Measurements from ENCODE around the gene GUCY2C.

The GUCY2C gene

GRCh38 chr12:14567351-14568162 is 128.8 kb downstream of the GUCY2C start, which contains the start of gene PLBD1:
Gene PLBD1, minus strand, starts transcription at chr12:14567883. Its CDS starts 187 bp downstream, at chr12:14567696.
- DNase-seq: no peak

GRCh38 chr12:14564336-14564959 is 132.0 kb downstream of the GUCY2C start:
- no peak for DNase-seq

DNA sequence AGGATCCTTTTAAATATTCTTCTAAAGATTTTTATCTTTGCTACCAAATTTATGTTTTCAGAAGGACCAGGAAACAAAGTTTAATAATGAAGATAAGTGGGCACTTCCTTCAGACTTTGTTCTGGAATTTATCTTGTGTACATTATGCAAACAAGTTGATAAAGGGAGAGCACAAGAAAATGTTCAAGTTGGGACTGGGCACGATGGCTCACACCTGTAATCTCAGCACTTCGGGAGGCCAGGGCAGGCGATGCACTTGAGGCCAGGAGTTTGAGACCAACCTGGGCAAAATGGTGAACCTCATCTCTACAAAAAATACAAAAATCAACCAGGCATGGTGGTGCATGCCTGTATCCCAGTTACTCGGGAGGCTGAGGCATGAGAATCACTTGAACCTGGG is 133.4 kb downstream of the GUCY2C start:
- DNase-seq: no peak
